Inflammatory macrophage treated with lipopolysaccharide for 4 hours (primary cell): ENCODE measurements around the gene CHST1.

ENCODE experiments used
- DNase-seq: peaks from one replicate; pipeline ENCODE4 v3.0.0-alpha.2; 2020

The CHST1 gene

DNA sequence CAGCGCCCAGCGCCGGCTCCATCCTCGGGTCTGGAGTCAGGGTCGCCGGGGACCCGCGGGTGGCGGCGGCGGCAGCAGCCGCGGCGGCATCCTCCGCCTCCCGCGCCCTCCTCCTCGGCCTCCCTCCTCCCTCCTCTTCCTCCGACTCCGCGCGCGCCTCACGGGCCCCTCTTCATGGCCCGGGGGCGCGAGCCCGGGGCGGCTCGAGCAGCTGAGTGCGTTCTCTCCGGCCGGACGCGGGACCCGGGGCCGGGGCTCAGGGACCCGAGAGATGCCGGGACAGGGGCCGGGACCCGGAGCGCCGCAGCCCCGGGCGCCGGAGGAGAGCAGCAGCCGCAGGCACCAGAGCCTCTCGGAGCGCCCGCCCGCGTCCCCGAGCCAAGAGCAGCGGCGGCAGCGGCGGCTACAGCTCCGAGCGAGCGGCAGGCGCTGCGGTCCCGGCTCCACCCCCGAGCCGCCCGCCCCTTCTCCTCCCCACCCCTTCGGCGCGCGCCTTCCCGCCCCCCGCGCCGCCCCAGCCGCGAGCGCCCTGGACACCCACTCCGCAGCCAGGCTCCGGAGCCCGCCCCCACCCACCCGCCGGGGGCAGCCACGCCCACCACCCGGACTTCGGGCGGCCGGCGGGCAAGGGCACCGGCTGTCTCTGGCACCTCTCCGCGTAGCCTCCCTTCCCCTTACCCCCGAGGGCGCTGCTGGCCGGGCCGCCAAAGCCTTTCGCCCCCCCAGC is at the start of gene CHST1:
CHST1 (minus strand) TSS at position 417 of the 727 bp plus-strand sequence. CDS start 14,699 bp downstream, outside the sequence.
- DNase-seq = no peak

- DNase-seq = no peak
These were observed 48.2 kb upstream of the CHST1 start for GRCh38 chr11:45713573-45713972.

GRCh38 chr11:45710561-45710960 is 45.1 kb upstream of the CHST1 start:
- no peak for DNase-seq

DNA sequence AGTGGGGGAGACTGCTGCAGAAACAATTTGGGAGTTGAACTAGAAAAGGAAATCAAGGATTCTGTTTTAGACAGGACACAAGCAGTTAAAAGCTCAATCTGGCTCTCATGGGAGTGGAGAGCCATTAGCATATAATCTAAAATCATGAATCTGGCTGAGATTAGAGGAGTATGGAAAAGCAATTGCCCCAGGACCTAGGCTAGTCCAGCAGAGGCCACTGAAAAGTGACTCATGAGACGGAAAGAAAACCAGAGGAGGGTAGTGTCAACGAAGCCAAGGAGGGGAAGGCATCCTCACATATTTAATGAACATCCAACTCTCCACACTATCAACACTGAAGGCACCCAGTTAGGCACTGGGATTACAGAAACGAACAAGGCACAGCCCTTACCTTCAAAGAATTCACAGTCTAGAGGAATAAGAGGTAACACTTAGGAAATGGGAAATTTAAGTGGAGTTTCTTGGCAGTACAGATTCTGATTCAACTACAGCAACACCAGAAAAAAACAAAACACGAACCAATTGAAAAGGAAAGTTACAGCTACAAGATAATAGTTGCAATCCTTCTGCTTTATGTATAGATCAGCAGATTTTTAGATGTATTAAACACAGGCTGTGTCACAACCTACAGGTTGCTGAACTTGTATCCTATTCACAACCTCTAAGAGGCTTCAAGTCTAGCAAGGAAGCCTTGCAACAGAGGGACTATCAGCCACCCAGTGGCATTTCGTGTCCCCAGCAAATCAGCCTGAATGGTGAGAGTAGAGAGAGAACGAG is 43.7 kb upstream of the CHST1 start:
- DNase-seq = no peak

- DNase-seq = no peak
These were observed 39.2 kb upstream of the CHST1 start for GRCh38 chr11:45704635-45705034.

- DNase-seq = no peak
These were observed 38.7 kb upstream of the CHST1 start for GRCh38 chr11:45704133-45704532.

DNA sequence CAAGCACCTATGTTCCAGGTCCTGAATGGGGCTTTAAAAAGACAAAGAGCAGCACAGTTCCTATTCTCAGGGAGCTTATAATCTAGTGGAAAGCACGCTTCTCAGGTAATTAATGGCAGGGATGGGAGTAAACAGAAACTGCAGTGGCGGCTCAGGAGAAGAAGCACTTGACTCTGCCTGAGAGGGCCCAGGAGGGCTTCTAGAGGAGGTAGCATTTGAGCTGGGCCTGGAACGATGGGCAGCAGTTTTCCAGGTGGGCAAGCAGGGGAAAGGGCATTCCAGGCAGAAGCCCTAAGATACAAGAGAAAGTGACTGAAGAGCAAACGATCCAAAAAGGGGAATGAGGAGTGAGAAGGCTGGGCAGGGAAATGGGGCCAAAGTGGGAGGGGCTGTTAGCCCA is 37.1 kb upstream of the CHST1 start:
- DNase-seq = no peak

DNA sequence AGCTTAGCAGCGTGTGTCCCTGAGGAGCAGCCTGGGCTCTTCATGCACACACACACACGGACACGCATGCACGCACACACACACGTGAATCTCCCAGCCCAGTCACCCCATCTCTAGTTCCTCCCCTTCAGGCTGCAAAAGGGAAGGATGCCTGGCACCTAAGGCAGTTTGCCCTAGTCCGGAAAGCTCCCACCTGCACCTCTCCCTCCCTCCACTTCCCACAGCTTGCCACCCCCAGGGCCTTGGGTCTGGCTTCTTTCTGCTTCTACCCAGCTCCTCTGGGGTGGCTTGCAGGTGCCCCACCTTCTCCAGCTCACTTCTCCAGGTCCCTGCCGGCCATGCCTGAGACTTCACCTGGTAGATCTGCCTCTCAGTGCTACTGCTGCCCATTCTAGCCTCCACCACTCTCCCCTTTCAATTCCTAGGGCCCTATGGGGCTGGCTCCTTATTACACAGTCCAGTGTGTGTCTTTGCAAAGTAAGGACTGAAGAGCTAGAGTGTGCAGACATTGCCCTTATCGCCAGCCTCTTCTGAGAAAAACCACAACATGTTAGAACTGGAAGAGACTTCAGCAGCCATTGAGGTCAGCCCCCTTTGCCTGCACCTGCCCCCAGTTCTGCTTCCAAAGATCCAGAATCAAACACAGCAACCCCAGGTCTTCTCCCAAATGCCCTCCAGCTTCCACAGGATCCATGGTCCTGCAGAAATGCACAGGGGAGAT is 33.5 kb upstream of the CHST1 start:
- no peak for DNase-seq

DNA sequence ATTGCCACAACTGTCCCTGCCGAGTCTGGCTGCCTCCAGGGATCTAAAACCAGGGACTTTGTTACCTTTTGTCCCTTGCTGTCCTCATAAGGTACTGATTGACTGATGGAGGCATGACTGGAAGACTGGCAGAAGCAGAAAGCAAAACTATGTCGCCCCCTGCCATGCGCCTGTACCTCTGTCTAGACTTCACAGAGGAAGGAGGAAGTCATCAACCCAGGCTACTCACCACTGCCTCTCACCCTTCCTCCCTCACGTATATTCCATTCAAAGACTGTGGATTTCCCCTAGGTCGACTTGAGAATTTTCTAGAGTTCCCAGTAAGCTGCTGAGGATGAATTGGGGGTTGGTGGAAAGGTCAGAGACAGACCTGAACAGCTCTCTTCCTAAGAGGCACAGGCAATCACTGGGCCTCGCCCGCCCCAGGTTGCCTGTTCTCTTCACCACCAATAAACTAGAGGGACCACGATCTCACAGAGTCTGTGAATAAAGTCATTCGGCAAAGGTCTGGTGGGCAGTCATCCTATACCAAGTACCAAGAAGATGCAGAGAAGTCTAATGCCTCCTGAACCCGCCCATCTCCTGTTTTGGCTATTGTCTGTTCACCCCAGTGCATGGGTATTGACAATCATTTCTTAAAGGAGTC is 27.5 kb upstream of the CHST1 start:
- DNase-seq = no peak

GRCh38 chr11:45688472-45689033 is 23.1 kb upstream of the CHST1 start:
- no peak for DNase-seq

- no peak for DNase-seq
These were observed 22.4 kb upstream of the CHST1 start for GRCh38 chr11:45687836-45688235.

DNA sequence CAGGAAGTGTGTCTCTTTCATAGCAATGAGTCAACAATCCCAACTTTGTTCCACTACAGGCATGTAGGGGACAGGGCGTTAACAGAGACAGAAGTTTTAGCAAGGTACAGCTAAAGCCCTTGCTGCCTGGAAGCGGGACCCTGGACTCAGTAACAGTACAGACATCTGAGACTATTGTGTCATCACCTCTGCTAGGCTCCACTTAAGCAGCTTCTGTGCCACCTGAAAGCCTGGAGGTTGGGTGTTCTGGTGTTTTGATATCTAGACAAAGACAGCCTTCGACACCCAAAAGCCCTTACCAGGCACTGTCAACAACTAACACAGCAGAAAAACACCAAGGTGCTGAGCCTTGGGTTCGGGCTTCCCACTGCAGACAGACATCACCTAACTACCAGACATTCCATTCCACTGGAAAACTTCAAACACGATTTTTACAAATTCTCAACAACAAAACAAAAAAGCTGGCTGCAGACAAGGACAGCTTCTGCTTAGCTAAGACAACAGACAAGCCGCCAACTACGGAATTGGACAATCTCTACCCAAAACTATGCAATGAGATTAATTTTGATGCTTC is 20.6 kb upstream of the CHST1 start:
- no peak for DNase-seq

- no peak for DNase-seq
These were observed 19.0 kb upstream of the CHST1 start for GRCh38 chr11:45684440-45684839.

- no peak for DNase-seq
These were observed 18.0 kb upstream of the CHST1 start for GRCh38 chr11:45683271-45684058.

GRCh38 chr11:45679806-45680205 is 14.4 kb upstream of the CHST1 start:
- no peak for DNase-seq

GRCh38 chr11:45678976-45679375 is 13.6 kb upstream of the CHST1 start:
- DNase-seq = no peak

- DNase-seq = no peak
These were observed 12.5 kb upstream of the CHST1 start for GRCh38 chr11:45677770-45678512.

GRCh38 chr11:45676522-45677095 is 11.2 kb upstream of the CHST1 start:
- no peak for DNase-seq

DNA sequence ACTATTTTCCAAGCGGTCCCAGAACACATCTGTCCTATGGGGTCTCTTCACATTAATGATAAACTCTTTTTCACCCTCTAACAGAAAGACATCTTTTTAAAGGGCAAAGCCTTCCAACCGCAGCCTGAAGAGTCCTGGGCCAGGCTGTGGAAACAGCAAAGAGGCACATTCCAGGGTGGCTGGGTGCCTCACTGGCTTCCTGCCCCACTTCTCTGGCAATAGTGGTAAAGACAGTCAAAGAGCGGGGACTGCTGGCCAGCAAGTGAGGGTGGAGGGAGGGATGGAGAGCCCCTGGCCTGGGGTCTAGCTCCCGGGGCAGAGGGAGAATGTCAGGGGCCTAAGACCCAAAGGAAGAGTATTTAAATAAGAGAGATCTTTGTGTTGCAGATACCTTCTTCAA is 10.2 kb upstream of the CHST1 start:
- no peak for DNase-seq

GRCh38 chr11:45674481-45675190 is 9.2 kb upstream of the CHST1 start:
- no peak for DNase-seq
